Measurements from ENCODE around the gene HGFAC. TPM values are rescaled to one million over a fixed set of nuclear protein-coding genes. Genes with fewer than 3 reads are reported as not detected.

The HGFAC gene
- total RNA-seq: not detected

DNA sequence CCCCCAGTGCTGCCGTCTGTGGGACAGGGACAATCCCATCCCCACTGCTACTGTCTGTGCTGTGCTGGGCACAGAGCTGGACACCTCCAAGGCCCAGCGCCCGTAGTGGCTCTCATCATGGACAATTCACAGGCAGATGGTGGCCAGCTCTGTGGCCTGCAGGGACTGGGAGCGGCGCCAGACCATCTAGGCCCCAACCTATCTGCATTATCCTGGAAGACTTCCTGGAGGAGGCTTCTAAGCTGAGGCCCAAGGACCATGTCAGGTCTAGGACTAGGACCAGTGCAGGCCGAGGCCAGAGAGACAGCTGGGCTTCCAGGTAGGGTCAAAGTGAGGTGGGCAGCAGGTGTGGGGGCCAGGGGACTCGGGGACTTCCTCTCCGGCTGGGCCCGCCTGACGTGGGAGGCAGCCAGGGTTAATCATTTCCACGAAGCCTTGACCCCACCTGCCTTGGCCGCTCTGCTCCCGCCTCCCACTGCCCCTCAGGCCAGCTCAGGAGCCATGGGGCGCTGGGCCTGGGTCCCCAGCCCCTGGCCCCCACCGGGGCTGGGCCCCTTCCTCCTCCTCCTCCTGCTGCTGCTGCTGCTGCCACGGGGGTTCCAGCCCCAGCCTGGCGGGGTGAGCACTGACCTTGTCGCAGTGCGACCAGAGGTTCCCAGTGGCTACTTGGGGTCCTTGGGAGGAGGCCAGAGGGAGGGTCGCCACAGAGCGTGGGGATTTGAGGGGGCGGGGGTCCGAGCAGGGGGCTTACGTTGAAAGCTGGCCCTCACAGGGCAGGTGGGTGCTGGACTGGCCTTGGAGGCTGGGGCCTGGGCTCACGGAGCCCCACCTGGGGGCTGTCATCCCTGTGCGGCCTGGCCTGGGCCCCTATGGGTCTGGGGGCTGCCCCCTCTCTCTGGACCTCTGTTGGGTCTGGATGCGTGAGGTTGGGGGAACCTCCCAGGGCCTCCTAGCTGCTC lies at the start of gene HGFAC:
HGFAC (plus strand) TSS at position 468 of the 959 bp plus-strand sequence; CDS start at position 502, 34 bp downstream.
- DNase-seq: no peak
- H3K4me1 Mint-ChIP-seq: no peaks in the 10 kb centered on the region
- no peak within 1 kb of the TSS for H3K27ac Mint-ChIP-seq
- POLR2A ChIA-PET: interaction anchor here (0.6 kb wide), 1 partner anchor 244 kb away, joined by 3 read pairs; no protein-coding TSS in a partner anchor
- no peak within 1 kb of the TSS for H3K4me3 Mint-ChIP-seq
- no peaks in the 10 kb centered on the region for H3K36me3 Mint-ChIP-seq
- ATAC-seq (ENCODE audit: low read depth): no peak
- no peaks in the 10 kb centered on the region for H3K9me3 Mint-ChIP-seq
- H3K27me3 Mint-ChIP-seq: no peaks in the 10 kb centered on the region

DNA sequence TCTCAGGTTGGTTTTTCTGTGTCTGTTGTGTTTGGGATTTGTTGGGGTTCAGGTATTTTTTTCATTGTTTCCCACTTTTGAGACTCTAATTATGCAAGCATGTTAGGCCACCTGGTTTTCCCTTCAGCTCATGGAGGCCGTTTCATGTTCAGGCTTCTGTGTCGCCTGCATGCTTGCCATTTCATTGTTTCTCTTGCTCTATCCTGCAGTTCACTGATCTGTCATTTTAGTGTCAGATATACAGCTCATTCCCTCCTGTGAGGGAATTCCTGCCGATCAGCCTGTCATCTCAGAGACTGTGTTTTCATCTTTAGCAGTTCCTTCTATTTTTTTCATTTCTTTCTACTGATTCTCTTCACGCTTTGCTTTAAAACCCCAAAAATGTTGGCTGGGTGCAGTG lies 49.4 kb upstream of the HGFAC start:
- DNase-seq (no peak), ATAC-seq (ENCODE audit: low read depth) (no peak)
- Mint-ChIP-seq H3K27ac (no peak overlapping the region), H3K27me3 (peaks cover 17% of the 10 kb centered on the region), H3K4me1 (peaks cover 3% of the 10 kb centered on the region), H3K9me3 (peaks cover 3% of the 10 kb centered on the region), H3K4me3 (no peak overlapping the region), H3K36me3 (no peaks in the 10 kb centered on the region)
- POLR2A ChIA-PET: no interaction called here

DNA sequence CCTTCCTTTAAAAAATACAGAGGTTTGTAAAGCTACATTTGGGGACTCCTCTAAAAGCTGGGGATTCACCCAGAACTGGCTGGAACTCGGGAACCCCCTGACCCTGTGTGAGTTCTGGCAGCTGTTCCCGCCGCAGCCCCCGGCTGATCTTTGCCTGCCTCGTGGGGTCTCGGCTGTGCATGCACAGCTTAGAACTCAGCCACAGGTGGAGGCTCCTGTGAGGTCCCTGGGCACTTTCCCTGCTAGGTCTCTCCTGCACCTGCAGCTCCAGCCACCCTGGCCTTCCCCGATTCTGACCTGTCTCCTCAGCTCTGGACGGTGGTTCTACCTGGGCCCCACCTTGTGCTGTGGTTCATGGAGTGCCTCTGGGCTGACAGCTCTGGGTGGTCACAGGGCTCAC lies 48.6 kb upstream of the HGFAC start:
- Mint-ChIP-seq H3K27me3 (peaks cover 16% of the 10 kb centered on the region), H3K27ac (no peak overlapping the region), H3K36me3 (no peaks in the 10 kb centered on the region), H3K4me1 (peaks cover 3% of the 10 kb centered on the region), H3K9me3 (peaks cover 3% of the 10 kb centered on the region), H3K4me3 (no peak overlapping the region)
- DNase-seq: no peak
- POLR2A ChIA-PET: no interaction called here
- no peak for ATAC-seq (ENCODE audit: low read depth)

DNA sequence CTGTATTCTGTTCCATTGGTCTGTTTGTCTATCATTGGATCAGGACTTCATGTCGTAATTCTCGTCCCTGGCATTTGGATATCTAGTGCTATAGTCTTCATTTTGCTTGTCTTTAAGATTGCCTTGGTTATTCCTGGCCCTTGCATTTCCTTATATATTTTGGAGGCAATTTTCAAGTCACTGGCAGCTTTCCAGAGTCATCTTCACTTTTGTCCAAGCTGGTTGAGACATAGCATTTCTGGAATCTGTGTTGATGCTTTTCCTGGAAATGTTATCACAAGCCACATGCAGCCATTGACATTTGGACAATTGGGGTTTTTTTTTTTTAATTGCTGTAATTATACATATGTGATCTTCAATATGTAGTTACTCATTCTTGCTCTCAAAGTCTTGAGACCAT lies 45.2 kb upstream of the HGFAC start:
- Mint-ChIP-seq H3K27me3 (peaks cover 8% of the 10 kb centered on the region), H3K9me3 (peaks cover 3% of the 10 kb centered on the region), H3K4me1 (no peaks in the 10 kb centered on the region), H3K27ac (no peak overlapping the region), H3K36me3 (no peaks in the 10 kb centered on the region), H3K4me3 (no peak overlapping the region)
- POLR2A ChIA-PET: no interaction called here
- ATAC-seq (ENCODE audit: low read depth) (no peak), DNase-seq (no peak)

DNA sequence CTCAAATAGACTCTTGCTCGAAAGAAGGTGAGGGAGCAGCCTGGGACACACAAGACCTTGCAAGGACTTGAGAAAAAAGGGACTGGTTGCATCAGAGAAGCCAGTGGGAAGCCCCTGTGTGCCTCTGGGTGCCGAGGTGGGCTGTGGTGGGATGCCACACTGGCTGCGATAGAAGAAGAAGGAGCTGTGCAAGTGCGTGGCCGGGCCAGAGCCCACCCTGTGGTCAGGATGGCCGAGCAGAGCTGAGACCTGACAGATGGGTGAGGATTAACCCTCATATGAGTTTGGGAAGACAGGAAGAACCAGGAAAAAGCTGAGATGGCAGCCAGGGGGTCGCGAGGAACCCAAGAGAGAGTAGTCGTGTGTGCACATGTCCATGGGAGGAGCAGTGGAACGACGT lies 44.6 kb upstream of the HGFAC start:
- H3K4me1 Mint-ChIP-seq: no peaks in the 10 kb centered on the region
- DNase-seq (no peak), ATAC-seq (ENCODE audit: low read depth) (no peak)
- H3K36me3 Mint-ChIP-seq: no peaks in the 10 kb centered on the region
- H3K9me3 Mint-ChIP-seq: peaks cover 3% of the 10 kb centered on the region
- peaks cover 8% of the 10 kb centered on the region for H3K27me3 Mint-ChIP-seq
- POLR2A ChIA-PET: no interaction called here
- no peak overlapping the region for H3K4me3 Mint-ChIP-seq
- H3K27ac Mint-ChIP-seq: no peak overlapping the region

DNA sequence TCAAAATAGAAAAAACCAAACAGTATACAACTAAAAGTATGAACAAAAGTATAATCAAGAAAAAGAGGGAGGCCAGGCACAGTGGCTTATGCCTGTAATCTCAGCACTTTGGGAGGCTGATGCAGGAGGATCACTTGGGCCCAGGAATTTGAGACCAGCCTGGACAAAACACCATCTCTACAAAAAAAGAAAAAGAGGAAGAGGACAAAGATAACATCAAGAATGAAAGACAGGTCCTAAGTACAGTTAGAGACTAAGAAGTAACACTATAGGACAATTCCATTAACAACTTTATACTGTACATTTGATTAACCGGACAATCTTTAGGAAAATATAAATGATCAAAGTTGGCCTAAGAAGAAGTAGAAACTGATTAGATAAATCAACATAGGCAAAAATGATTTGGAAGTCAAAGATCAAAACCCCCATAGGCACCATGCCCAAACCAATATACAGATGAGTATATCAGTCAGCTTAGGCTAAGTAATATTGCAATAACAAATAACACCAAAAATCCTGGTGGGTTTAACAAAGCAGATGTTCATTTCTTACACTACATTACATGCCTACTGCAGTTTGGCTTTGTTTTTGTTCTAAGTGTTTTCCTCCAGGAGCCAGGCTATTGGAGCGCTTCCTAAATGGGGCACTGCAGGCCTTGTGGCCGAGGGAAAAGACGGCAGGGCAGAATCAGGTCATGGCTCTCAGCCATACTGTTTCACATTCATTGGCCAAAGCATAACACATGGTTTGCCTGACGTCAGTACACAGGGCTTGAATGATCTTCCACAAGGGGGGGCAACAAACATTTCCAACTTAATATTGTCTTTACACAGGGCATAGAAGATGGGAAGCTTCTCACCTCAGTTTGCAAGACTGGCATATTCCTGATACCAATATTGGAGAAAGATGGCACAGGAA lies 42.2 kb upstream of the HGFAC start:
- Mint-ChIP-seq H3K27ac (no peak overlapping the region), H3K9me3 (peaks cover 3% of the 10 kb centered on the region), H3K4me1 (no peaks in the 10 kb centered on the region), H3K27me3 (peaks cover 8% of the 10 kb centered on the region), H3K36me3 (no peaks in the 10 kb centered on the region), H3K4me3 (no peak overlapping the region)
- peak; percentile 44 for ATAC-seq (ENCODE audit: low read depth)
- POLR2A ChIA-PET: no interaction called here
- no peak for DNase-seq

DNA sequence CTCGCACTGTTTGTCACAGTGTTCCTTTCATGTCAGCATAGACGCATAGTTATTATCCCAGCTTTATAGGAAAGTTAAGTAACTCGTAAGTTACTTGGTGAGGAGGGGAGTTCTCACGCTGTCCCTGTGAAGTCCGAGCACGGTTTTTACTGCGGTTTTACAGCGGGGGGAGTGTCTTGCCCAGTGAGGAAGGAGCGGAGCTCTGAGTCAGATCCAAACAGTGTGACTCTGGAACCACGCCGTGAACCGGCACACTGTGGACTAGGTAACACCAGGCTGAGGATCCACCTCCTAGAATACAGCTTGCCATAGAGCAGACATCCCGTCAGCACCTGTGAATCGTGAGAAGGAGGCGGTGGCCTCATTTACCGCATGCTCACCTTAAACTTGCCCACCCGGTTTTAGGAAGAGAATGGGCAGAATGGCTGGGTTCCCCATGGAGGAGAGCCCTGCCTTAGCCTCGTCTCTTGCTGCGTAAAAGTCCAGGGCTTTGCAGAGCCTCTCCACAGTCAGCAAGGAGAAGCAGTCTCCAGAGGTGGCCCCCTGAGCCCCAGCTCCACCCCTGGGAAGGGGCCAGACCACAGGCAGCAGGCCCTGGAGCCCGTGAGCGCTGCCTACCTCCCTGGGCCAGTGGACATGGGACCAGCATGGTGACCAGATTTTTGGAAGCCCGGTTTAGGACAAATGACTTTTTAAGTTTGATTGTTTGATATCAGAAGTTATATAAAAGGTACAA lies 40.2 kb upstream of the HGFAC start:
- POLR2A ChIA-PET: no interaction called here
- Mint-ChIP-seq H3K9me3 (peaks cover 1% of the 10 kb centered on the region), H3K4me1 (no peaks in the 10 kb centered on the region), H3K4me3 (no peak overlapping the region), H3K27me3 (peaks cover 8% of the 10 kb centered on the region), H3K36me3 (no peaks in the 10 kb centered on the region), H3K27ac (no peak overlapping the region)
- DNase-seq (no peak), ATAC-seq (ENCODE audit: low read depth) (peak; percentile 38)

DNA sequence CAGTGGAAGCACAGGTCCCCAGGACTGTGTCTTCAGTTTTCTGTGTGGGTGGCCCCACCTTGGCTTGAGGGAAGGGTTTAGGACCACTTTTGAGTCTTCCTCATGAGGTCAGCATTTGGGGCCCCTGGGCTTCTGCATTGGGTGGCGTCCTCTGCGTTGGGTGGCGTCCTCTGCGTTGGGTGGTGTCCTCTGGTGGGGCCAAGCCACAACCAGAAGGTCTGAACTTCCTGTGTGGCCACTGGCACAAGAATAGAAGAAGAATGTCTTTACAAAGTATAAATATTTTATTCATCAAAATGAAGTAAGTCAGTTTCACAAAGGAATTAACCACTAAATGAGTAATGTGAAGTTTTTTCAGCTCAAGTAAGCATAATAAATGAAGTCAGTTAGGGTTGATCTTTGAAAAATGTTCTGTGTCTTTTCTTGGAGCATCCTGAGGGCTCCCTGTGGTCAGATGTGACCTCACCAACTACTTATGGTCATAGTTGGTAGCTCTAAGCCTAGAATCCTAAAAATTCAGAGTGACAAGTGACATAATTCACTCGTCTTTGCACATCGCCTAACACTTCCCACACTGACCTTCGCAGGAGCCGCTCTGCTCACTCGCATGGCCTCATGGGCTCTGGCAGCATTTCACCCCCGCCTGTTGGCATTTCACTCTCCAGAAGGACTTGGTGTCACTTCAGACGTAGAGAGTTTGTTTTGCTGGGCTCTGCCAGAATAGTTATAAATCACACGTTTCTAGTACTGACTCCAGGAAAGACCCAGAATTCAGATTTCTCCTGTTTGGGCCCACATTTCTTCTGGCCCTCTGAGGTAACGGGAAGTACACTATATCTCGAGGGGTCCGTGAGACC lies 39.0 kb upstream of the HGFAC start:
- POLR2A ChIA-PET: no interaction called here
- Mint-ChIP-seq H3K9me3 (no peaks in the 10 kb centered on the region), H3K4me3 (no peak overlapping the region), H3K27me3 (no peaks in the 10 kb centered on the region), H3K27ac (peak overlapping the region; percentile 17), H3K36me3 (no peaks in the 10 kb centered on the region), H3K4me1 (no peaks in the 10 kb centered on the region)
- ATAC-seq (ENCODE audit: low read depth) (no peak), DNase-seq (no peak)

DNA sequence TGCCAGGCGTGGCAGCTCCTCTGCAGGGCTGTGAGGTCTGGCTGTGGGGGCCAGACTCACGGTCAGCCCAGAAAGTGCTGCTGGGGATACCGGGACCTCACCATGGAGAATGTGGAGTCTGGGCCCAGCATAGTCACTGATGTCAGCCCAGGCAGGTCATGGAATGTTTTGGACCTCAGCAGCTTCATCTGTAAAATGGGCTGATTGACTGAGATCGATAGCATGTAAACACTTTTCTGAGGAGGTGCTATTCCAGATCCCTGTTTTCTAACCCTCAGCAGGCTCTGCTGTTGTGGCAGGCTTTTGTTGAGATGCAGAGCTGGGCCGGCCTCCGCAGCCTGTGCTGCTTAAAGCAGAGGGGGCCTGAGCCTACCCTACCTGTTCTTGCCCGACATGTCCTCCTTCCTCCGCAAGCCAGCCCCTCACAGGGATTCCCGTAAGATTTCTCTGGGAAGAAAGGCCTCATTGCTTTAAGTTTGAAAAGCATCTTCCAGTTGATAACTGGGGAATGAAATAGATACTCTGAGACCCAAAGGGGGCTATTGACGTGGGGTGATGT lies 38.3 kb upstream of the HGFAC start:
- H3K9me3 Mint-ChIP-seq: no peaks in the 10 kb centered on the region

DNA sequence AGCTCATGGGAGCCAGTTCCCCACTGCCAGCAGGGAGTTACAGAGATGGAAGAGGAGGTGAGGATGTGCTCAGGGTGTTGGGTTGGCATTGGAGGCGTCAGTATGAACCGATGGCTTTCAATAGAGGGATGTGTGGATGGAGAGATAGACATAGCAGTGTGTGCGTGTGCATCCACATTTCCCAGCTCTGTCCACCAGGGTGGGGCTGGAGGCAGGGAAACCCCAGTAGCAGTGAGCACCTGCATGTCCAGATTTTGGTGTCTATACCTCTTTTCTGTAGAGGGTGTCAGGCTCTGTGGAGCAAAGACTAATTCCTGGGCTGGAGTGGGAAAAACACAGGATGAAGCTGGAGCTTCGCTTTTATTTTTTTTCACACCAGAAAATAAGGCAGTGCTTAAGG lies 37.2 kb upstream of the HGFAC start:
- Mint-ChIP-seq H3K27ac (no peak overlapping the region), H3K27me3 (no peaks in the 10 kb centered on the region), H3K4me1 (no peaks in the 10 kb centered on the region), H3K36me3 (no peaks in the 10 kb centered on the region), H3K4me3 (no peak overlapping the region), H3K9me3 (no peaks in the 10 kb centered on the region)
- DNase-seq (no peak), ATAC-seq (ENCODE audit: low read depth) (no peak)
- POLR2A ChIA-PET: no interaction called here

More for the DNA sequence above, 38.3 kb upstream of the HGFAC start:
- Mint-ChIP-seq H3K4me3 (no peak overlapping the region), H3K27ac (no peak overlapping the region), H3K27me3 (no peaks in the 10 kb centered on the region), H3K36me3 (no peaks in the 10 kb centered on the region), H3K4me1 (no peaks in the 10 kb centered on the region)
- DNase-seq: no peak
- POLR2A ChIA-PET: no interaction called here
- no peak for ATAC-seq (ENCODE audit: low read depth)

DNA sequence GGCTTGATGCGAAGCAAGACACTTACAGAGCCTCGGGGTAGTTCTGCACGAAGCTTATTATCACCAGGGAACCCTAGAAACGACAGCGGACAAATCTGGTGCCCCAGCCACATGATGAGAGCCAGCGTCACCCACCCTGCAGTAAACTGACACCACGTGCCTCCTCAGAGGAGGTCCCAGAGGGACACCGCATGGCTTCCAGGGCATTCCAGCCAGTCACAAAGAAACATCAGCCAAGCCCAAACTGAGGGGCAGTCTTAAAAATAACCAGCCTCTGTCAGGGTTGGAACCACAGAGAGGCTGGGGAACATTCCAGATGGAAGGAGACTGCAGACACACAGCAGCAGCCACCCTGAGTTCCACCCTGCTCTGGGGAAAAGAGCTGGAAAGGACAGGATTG lies 36.6 kb upstream of the HGFAC start:
- DNase-seq (peak; percentile 15), ATAC-seq (ENCODE audit: low read depth) (no peak)
- no peaks in the 10 kb centered on the region for H3K36me3 Mint-ChIP-seq
- H3K4me1 Mint-ChIP-seq: no peaks in the 10 kb centered on the region
- H3K27me3 Mint-ChIP-seq: no peaks in the 10 kb centered on the region
- H3K27ac Mint-ChIP-seq: no peak overlapping the region
- POLR2A ChIA-PET: no interaction called here
- H3K4me3 Mint-ChIP-seq: no peak overlapping the region
- H3K9me3 Mint-ChIP-seq: no peaks in the 10 kb centered on the region

DNA sequence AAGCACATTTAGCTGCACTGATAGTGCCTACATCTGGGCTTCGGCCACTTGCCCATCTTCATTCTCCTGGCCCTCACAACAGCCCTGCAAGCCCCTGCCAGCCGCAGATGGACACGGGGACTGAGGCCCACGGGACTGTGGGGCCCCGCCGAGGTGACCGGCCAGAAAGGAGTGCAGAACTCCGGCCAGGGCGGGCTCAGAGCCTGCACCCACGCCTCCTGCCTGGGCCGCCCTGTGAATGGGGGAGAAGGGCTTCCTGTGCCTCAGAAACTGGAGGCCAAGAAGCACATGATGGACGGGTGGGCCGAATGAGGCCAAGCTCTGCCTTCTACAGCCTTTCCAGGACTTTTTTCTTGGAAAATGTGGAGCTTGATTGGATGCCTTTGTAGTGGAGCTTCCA lies 35.7 kb upstream of the HGFAC start:
- DNase-seq: peak; percentile 15
- Mint-ChIP-seq H3K4me3 (no peak overlapping the region), H3K27ac (no peak overlapping the region), H3K4me1 (no peaks in the 10 kb centered on the region), H3K36me3 (no peaks in the 10 kb centered on the region), H3K9me3 (no peaks in the 10 kb centered on the region), H3K27me3 (no peaks in the 10 kb centered on the region)
- no peak for ATAC-seq (ENCODE audit: low read depth)
- POLR2A ChIA-PET: no interaction called here
